ENCODE data around the gene MYMK.

DNA sequence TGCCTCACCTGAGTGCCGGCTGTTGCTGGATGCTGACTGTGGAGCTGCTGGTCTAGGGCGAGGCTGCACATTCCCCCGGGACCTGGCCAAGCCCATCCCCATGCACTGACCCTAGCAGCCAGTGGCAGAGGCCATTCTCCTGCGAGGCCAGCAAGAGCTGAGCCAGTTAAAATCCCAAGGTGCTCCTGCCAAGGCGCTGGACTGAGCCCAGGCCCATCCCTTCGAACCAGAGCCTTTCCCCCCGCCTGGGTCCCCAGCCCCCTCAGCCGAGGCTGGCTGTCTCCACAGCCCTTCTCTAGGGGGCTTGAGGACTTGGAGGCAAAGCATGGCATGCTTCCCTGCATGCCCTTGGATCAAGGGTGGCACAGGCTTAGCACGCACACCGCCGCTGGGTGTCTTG lies 11.3 kb upstream of the MYMK start:
- TF ChIP-seq, protein P1, sequence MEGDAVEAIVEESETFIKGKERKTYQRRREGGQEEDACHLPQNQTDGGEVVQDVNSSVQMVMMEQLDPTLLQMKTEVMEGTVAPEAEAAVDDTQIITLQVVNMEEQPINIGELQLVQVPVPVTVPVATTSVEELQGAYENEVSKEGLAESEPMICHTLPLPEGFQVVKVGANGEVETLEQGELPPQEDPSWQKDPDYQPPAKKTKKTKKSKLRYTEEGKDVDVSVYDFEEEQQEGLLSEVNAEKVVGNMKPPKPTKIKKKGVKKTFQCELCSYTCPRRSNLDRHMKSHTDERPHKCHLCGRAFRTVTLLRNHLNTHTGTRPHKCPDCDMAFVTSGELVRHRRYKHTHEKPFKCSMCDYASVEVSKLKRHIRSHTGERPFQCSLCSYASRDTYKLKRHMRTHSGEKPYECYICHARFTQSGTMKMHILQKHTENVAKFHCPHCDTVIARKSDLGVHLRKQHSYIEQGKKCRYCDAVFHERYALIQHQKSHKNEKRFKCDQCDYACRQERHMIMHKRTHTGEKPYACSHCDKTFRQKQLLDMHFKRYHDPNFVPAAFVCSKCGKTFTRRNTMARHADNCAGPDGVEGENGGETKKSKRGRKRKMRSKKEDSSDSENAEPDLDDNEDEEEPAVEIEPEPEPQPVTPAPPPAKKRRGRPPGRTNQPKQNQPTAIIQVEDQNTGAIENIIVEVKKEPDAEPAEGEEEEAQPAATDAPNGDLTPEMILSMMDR (IDR thresholded peaks at IDR 0.05), result no peak
- no peak for TF ChIP-seq POLR2A (IDR thresholded peaks at IDR 0.05)
